ENCODE data around the gene BMX.

BMX gene

GRCh38 chrX:15504661-15505060 is 4.1 kb downstream of the BMX start:
- H3K27ac ChIP-seq = no peak overlapping the region
- TF ChIP-seq CTCF (IDR thresholded peaks at IDR 0.05) (no peak), ZFX (IDR thresholded peaks at IDR 0.05; ENCODE audit: borderline replicate concordance) (no peak)

- TF ChIP-seq ZFX (IDR thresholded peaks at IDR 0.05; ENCODE audit: borderline replicate concordance) (no peak), CTCF (IDR thresholded peaks at IDR 0.05) (no peak)
- no peak overlapping the region for H3K27ac ChIP-seq
These were observed 4.5 kb downstream of the BMX start for GRCh38 chrX:15505101-15505500.

GRCh38 chrX:15507005-15507404 is 6.4 kb downstream of the BMX start:
- TF ChIP-seq ZFX (IDR thresholded peaks at IDR 0.05; ENCODE audit: borderline replicate concordance) (no peak), CTCF (IDR thresholded peaks at IDR 0.05) (no peak)
- H3K27ac ChIP-seq = no peak overlapping the region

GRCh38 chrX:15509845-15510244 is 9.2 kb downstream of the BMX start:
- no peak overlapping the region for H3K27ac ChIP-seq
- TF ChIP-seq ZFX (IDR thresholded peaks at IDR 0.05; ENCODE audit: borderline replicate concordance) = no peak

- TF ChIP-seq ZFX (IDR thresholded peaks at IDR 0.05; ENCODE audit: borderline replicate concordance) = no peak
- no peak overlapping the region for H3K27ac ChIP-seq
These were observed 11.0 kb downstream of the BMX start for GRCh38 chrX:15511563-15511962.

GRCh38 chrX:15512401-15512965 is 11.9 kb downstream of the BMX start:
- no peak for TF ChIP-seq ZFX (IDR thresholded peaks at IDR 0.05; ENCODE audit: borderline replicate concordance)
- no peak for TF ChIP-seq CTCF (IDR thresholded peaks at IDR 0.05)
- H3K27ac ChIP-seq = no peak overlapping the region

GRCh38 chrX:15514279-15514678 is 13.7 kb downstream of the BMX start:
- no peak overlapping the region for H3K27ac ChIP-seq
- TF ChIP-seq CTCF (IDR thresholded peaks at IDR 0.05) (no peak), ZFX (IDR thresholded peaks at IDR 0.05; ENCODE audit: borderline replicate concordance) (no peak)

- TF ChIP-seq CTCF (IDR thresholded peaks at IDR 0.05) = no peak
- TF ChIP-seq ZFX (IDR thresholded peaks at IDR 0.05; ENCODE audit: borderline replicate concordance) = no peak
These were observed 15.3 kb downstream of the BMX start for GRCh38 chrX:15515931-15516330.

More at GRCh38 chrX:15515931-15516330, 15.3 kb downstream of the BMX start:
- no peak overlapping the region for H3K27ac ChIP-seq
